ENCODE measurements around the gene PKDREJ.

- TF ChIP-seq POLR2AphosphoS5 (IDR thresholded peaks at IDR 0.05; ENCODE audit: low read depth, low read length), result no peak
- no peak for TF ChIP-seq TAF1 (IDR thresholded peaks at IDR 0.05; ENCODE audit: borderline replicate concordance, insufficient read depth, low read length)
- no peak for TF ChIP-seq SIN3A (IDR thresholded peaks at IDR 0.05; ENCODE audit: borderline replicate concordance, insufficient read depth, low read length)
Observed at GRCh38 chr22:46213052-46213451, 50.1 kb downstream of the PKDREJ start.

All from PFSK-1 (cell line).